Upper lobe of left lung (tissue), 6 donors: Measurements from ENCODE around the gene KIF1A. TPM values are rescaled to one million over a fixed set of nuclear protein-coding genes. Genes with fewer than 3 reads are reported as not detected.

ENCODE experiments used
- ATAC-seq, 2 donors: fragments of 200-7000 bp; cut with Tn5 transposase; one replicate each; pipeline ENCODE4 v1.9.1; 2022; ENCODE audit warnings: mild to moderate bottlenecking in 2 of 2, moderate library complexity in 2 of 2; ENCODE audit not compliant: low FRiP score in 2 of 2
- DNase-seq, 2 donors: peaks; one replicate each; pipeline ENCODE4 v3.0.0-alpha.2; 2019 to 2020
- H3K27ac ChIP-seq, 4 donors: fragments of 200-600 bp; sonication (generic); one replicate each; pipeline ENCODE4 v1.5.1; 2016 to 2019
- H3K27me3 ChIP-seq, 4 donors: fragments of 200-600 bp; sonication (generic); one replicate each; pipeline ENCODE4 v1.5.1; 2017 to 2019
- H3K36me3 ChIP-seq, 4 donors: fragments of 200-600 bp; sonication (generic); one replicate each; pipeline ENCODE4 v1.5.1; 2016 to 2019
- H3K4me1 ChIP-seq, 4 donors: fragments of 200-600 bp; sonication (generic); one replicate each; pipeline ENCODE4 v1.5.1; 2018 to 2019
- H3K4me3 ChIP-seq, 4 donors: fragments of 200-600 bp; sonication (generic); one replicate each; pipeline ENCODE4 v1.5.1; 2017 to 2019; ENCODE audit warnings: mild to moderate bottlenecking in 2 of 4, moderate library complexity in 1 of 4
- H3K9me3 ChIP-seq, 4 donors: fragments of 200-600 bp; sonication (generic); one replicate each; pipeline ENCODE4 v1.5.1; 2018 to 2019
- CTCF ChIP-seq, 6 experiments: fragments of 450-650 bp in 4 of 6; fragments of 200-600 bp in 2 of 6; sonication (generic) in 2 of 6; IDR thresholded peaks; one replicate each; pipeline ENCODE4 v1.5.1; 2016 to 2019; ENCODE audit warnings: antibody characterized with exemption in 6 of 6
- EP300 ChIP-seq, 4 donors: sonication (generic); formaldehyde crosslinking; IDR thresholded peaks; one replicate each; pipeline ENCODE4 v1.5.1; 2017; ENCODE audit warnings: antibody characterized with exemption in 4 of 4, control low read depth in 2 of 4
- POLR2A ChIP-seq, 4 donors: fragments of 450-650 bp; IDR thresholded peaks; one replicate each; pipeline ENCODE4 v1.5.1; 2016 to 2017; ENCODE audit warnings: antibody characterized with exemption in 4 of 4, mild to moderate bottlenecking in 2 of 4
- POLR2AphosphoS5 ChIP-seq, 2 donors: sonication (generic); formaldehyde crosslinking; IDR thresholded peaks; one replicate each; pipeline ENCODE4 v1.5.1; 2017; ENCODE audit warnings: antibody characterized with exemption in 2 of 2
- WGBS, 2 donors: methylation state at CpG; one replicate each; pipeline ENCODE4 v1.1.5; 2017 to 2018; 5-methylcytosine and 5-hydroxymethylcytosine counted together
- total RNA-seq, 6 donors: library from RNA; depleted of rRNA in 4 of 6; stranded (reverse); fragments of >200 nt in 4 of 6; gene quantifications; one replicate each; pipeline versions ENCODE4 v1.1.0 to v1.2.1, GENCODE V29; 2016 to 2021
- donor health status: DM: no; HTN: no; CAD: no; lungs with moderate emphysema.
- donor health status: DM: no; HTN: yes; CAD: no; lungs with severe emphysema.

KIF1A gene
- total RNA-seq, 6 donors from 2014 or later: 0.15 to 1.2 (median 0.35) TPM; not detected in 2

GRCh38 chr2:240823449-240824336 is 3.7 kb upstream of the KIF1A start:
- Histone ChIP-seq H3K27ac (no peak overlapping the region), H3K36me3 (no peaks in the 10 kb centered on the region), H3K9me3 (peaks cover 0 to 7% (median 2%) of the 10 kb centered on the region in 4 donors), H3K4me3 (no peak overlapping the region), H3K4me1 (peaks cover 21 to 27% (median 24%) of the 10 kb centered on the region in 4 donors), H3K27me3 (peaks cover 0 to 31% (median 22%) of the 10 kb centered on the region in 4 donors)
- no peak for TF ChIP-seq POLR2AphosphoS5 (IDR thresholded peaks at IDR 0.05)
- no peak for TF ChIP-seq CTCF (IDR thresholded peaks at IDR 0.05)
- no peak for TF ChIP-seq EP300 (IDR thresholded peaks at IDR 0.05)
- no peak for TF ChIP-seq POLR2A (IDR thresholded peaks at IDR 0.05)
- 73 to 84% methylated on average over 12 to 15 of the region's 15 CpGs for WGBS, 2 donors
- peak in 1 of 2 donors; percentile 51 for ATAC-seq
- no peak for DNase-seq

GRCh38 chr2:240822280-240822847 is 2.3 kb upstream of the KIF1A start:
- ATAC-seq (no peak), DNase-seq (peak in 1 of 2 donors; percentile 22)
- Histone ChIP-seq H3K27ac (no peak overlapping the region), H3K4me1 (peaks cover 22 to 29% (median 25%) of the 10 kb centered on the region in 4 donors), H3K4me3 (no peak overlapping the region), H3K27me3 (peaks cover 0 to 37% (median 26%) of the 10 kb centered on the region in 4 donors), H3K9me3 (peaks cover 0 to 7% (median 2%) of the 10 kb centered on the region in 4 donors), H3K36me3 (no peaks in the 10 kb centered on the region)
- WGBS, 2 donors: 67 to 72% methylated on average over 4 of the region's 4 CpGs
- no peak for TF ChIP-seq POLR2A (IDR thresholded peaks at IDR 0.05)
- no peak for TF ChIP-seq CTCF (IDR thresholded peaks at IDR 0.05)
- TF ChIP-seq POLR2AphosphoS5 (IDR thresholded peaks at IDR 0.05): no peak
- TF ChIP-seq EP300 (IDR thresholded peaks at IDR 0.05): no peak

GRCh38 chr2:240821429-240821778 is 1.4 kb upstream of the KIF1A start:
- Histone ChIP-seq H3K27ac (no peak overlapping the region), H3K36me3 (no peaks in the 10 kb centered on the region), H3K4me3 (no peak overlapping the region), H3K9me3 (peaks cover 0 to 7% (median 2%) of the 10 kb centered on the region in 4 donors), H3K4me1 (peaks cover 22 to 29% (median 25%) of the 10 kb centered on the region in 4 donors), H3K27me3 (peaks cover 0 to 37% (median 26%) of the 10 kb centered on the region in 4 donors)
- TF ChIP-seq POLR2A (IDR thresholded peaks at IDR 0.05) (no peak), EP300 (IDR thresholded peaks at IDR 0.05) (no peak), POLR2AphosphoS5 (IDR thresholded peaks at IDR 0.05) (no peak), CTCF (IDR thresholded peaks at IDR 0.05) (no peak)
- 12 to 13% methylated on average over 7 of the region's 7 CpGs for whole genome bisulfite sequencing, 2 donors
- no peak for DNase-seq
- no peak for ATAC-seq

- TF ChIP-seq EP300 (IDR thresholded peaks at IDR 0.05) (no peak), POLR2AphosphoS5 (IDR thresholded peaks at IDR 0.05) (no peak), CTCF (IDR thresholded peaks at IDR 0.05) (no peak), POLR2A (IDR thresholded peaks at IDR 0.05) (no peak)
- DNase-seq (peak in 1 of 2 donors; percentile 77), ATAC-seq (no peak)
- Histone ChIP-seq H3K9me3 (peaks cover 0 to 7% (median 2%) of the 10 kb centered on the region in 4 donors), H3K27ac (no peak overlapping the region), H3K4me1 (peaks cover 22 to 29% (median 25%) of the 10 kb centered on the region in 4 donors), H3K4me3 (peak overlapping the region in 3 of 4 donors; percentile 13 to 39 (median 22)), H3K27me3 (peaks cover 0 to 37% (median 26%) of the 10 kb centered on the region in 4 donors), H3K36me3 (no peaks in the 10 kb centered on the region)
- WGBS, 2 donors: 1 to 2% methylated on average over 24 to 40 of the region's 64 CpGs
Measured at GRCh38 chr2:240820607-240821428, 799 bp upstream of the KIF1A start.
